ENCODE measurements around the gene ASB1. TPM values are rescaled to one million over a fixed set of nuclear protein-coding genes. Genes with fewer than 3 reads are reported as not detected.

ASB1 gene
- total and polyA plus RNA-seq, 9 of the 15 experiments (the other 6 are each of a cell fraction or from before 2014, with no cell fraction given) = 6.3 to 37.7 (median 23.9) TPM

DNA sequence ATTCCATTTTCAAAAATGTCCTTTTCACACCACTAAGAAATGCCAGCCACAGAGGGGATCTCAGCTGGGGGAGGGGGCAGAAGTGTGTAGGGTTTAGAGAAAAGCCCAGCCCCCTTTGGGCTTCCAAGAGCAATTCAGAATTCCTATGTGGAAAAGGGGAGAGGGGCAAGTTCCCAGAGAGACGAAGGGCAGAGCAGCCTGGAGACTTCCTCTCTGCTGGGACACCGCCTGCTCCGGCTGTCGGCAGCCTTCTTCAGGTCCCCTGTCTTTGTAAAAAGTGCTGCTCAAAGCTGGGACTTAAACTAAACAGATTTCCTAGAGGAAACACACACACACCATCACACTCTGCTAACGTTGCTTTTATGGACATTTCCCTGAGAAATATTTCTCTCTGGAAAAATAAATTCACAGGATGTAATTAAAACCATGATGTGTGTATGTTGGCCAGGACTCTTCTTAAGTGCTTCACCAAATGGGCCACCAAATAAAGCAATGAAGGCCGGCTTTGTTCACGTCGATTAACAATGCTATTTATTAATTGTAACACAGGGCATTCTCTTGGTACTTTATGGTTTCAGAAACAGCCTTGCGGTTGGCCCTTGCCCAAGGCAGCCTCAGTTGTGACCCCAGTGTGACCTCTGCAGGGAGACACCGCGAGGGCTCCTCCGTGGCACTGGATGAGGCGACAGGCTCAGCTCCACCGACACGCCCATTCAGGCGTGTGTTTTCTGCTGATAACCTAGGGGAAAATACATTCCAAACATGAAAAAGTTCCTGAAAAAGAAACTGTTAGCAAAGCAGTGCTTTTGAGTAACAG, 5.6 kb upstream of the ASB1 start (continued):
- 0 out of 2 replicates have a peak, but pooled peaks have one; percentile 6 for TF ChIP-seq MAFG (tag; conservative IDR thresholded peaks at IDR 0.05)
- no peak for TF ChIP-seq CAMTA2 (CRISPR knock-in tag; conservative IDR thresholded peaks at IDR 0.05)
- TF ChIP-seq BRD4 (IDR thresholded peaks at IDR 0.05) = no peak
- no peak for TF ChIP-seq ZNF23 (CRISPR knock-in tag; IDR thresholded peaks at IDR 0.05)
- TF ChIP-seq GATA2 (CRISPR knock-in tag; IDR thresholded peaks at IDR 0.05) = no peak; the same call in 1 of the 2 replicates
- no peak for TF ChIP-seq ETV6 (IDR thresholded peaks at IDR 0.05; ENCODE audit: borderline replicate concordance in 1 of 2, low read depth in 2 of 2, low read length in 1 of 2)
- TF ChIP-seq ETV6 (CRISPR knock-in tag; IDR thresholded peaks at IDR 0.05; ENCODE audit: borderline replicate concordance) = no peak
- no peak for TF ChIP-seq ZC3H4 (CRISPR knock-in tag; IDR thresholded peaks at IDR 0.05; ENCODE audit: borderline replicate concordance)
- TF ChIP-seq, protein P1, sequence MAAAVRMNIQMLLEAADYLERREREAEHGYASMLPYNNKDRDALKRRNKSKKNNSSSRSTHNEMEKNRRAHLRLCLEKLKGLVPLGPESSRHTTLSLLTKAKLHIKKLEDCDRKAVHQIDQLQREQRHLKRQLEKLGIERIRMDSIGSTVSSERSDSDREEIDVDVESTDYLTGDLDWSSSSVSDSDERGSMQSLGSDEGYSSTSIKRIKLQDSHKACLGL (CRISPR knock-in tag; IDR thresholded peaks at IDR 0.05; ENCODE audit: borderline replicate concordance, poor library complexity, severe bottlenecking) = no peak
- TF ChIP-seq, protein P2, sequence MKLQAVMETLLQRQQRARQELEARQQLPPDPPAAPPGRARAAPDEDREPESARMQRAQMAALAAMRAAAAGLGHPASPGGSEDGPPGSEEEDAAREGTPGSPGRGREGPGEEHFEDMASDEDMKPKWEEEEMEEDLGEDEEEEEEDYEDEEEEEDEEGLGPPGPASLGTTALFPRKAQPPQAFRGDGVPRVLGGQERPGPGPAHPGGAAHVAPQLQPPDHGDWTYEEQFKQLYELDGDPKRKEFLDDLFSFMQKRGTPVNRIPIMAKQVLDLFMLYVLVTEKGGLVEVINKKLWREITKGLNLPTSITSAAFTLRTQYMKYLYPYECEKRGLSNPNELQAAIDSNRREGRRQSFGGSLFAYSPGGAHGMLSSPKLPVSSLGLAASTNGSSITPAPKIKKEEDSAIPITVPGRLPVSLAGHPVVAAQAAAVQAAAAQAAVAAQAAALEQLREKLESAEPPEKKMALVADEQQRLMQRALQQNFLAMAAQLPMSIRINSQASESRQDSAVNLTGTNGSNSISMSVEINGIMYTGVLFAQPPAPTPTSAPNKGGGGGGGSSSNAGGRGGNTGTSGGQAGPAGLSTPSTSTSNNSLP (IDR thresholded peaks at IDR 0.05; ENCODE audit: borderline replicate concordance, low read depth, low read length) = no peak
- TF ChIP-seq RBM39 (optimal IDR thresholded peaks at IDR 0.05; ENCODE audit: low read depth, low read length) = no peak
- TF ChIP-seq KDM1A (IDR thresholded peaks at IDR 0.05) = peak; percentile 50 to 55; a peak in 2 of 4 replicates
- no peak for TF ChIP-seq CSDE1 (IDR thresholded peaks at IDR 0.05)
- no peak for TF ChIP-seq BHLHE40 (IDR thresholded peaks at IDR 0.05; ENCODE audit: low read length)
- TF ChIP-seq, protein P3, sequence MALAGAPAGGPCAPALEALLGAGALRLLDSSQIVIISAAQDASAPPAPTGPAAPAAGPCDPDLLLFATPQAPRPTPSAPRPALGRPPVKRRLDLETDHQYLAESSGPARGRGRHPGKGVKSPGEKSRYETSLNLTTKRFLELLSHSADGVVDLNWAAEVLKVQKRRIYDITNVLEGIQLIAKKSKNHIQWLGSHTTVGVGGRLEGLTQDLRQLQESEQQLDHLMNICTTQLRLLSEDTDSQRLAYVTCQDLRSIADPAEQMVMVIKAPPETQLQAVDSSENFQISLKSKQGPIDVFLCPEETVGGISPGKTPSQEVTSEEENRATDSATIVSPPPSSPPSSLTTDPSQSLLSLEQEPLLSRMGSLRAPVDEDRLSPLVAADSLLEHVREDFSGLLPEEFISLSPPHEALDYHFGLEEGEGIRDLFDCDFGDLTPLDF (CRISPR knock-in tag; IDR thresholded peaks at IDR 0.05) = no peak
- 0 out of 2 replicates have a peak, but pooled peaks have one; percentile 28 for TF ChIP-seq RBFOX2 (IDR thresholded peaks at IDR 0.05; ENCODE audit: low read depth, low read length)
- TF ChIP-seq, protein P4, sequence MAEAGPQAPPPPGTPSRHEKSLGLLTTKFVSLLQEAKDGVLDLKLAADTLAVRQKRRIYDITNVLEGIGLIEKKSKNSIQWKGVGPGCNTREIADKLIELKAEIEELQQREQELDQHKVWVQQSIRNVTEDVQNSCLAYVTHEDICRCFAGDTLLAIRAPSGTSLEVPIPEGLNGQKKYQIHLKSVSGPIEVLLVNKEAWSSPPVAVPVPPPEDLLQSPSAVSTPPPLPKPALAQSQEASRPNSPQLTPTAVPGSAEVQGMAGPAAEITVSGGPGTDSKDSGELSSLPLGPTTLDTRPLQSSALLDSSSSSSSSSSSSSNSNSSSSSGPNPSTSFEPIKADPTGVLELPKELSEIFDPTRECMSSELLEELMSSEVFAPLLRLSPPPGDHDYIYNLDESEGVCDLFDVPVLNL (CRISPR knock-in tag; IDR thresholded peaks at IDR 0.05; ENCODE audit: low read depth) = no peak
- no peak for TF ChIP-seq TRIM24 (IDR thresholded peaks at IDR 0.05)
- TF ChIP-seq, protein P5, sequence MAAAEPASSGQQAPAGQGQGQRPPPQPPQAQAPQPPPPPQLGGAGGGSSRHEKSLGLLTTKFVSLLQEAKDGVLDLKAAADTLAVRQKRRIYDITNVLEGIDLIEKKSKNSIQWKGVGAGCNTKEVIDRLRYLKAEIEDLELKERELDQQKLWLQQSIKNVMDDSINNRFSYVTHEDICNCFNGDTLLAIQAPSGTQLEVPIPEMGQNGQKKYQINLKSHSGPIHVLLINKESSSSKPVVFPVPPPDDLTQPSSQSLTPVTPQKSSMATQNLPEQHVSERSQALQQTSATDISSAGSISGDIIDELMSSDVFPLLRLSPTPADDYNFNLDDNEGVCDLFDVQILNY (CRISPR knock-in tag; IDR thresholded peaks at IDR 0.05) = no peak
- TF ChIP-seq TEAD4 (IDR thresholded peaks at IDR 0.05; ENCODE audit: low read length) = peak; percentile 83
- no peak for TF ChIP-seq TEAD4 (CRISPR knock-in tag; IDR thresholded peaks at IDR 0.05; ENCODE audit: borderline replicate concordance)
